Chondrocyte (in vitro differentiated cells): ENCODE measurements around the gene FANCE. TPM values are rescaled to one million over a fixed set of nuclear protein-coding genes. Genes with fewer than 3 reads are reported as not detected.

Experiments
- DNase-seq: peaks from one replicate; pipeline ENCODE4 v3.0.0; 2021; ENCODE audit warnings: mixed read lengths, low spot score
- H3K27ac Mint-ChIP-seq: one replicate; pipeline ENCODE4 v1.8.0; 2021; ENCODE audit warnings: mild to moderate bottlenecking, moderate library complexity, mixed read lengths; ENCODE audit not compliant: unreplicated experiment
- H3K27me3 Mint-ChIP-seq: 2 replicates; pipeline ENCODE4 v1.8.0; 2021; ENCODE audit warnings: low read depth, mixed read lengths
- H3K36me3 Mint-ChIP-seq: 2 replicates; pipeline ENCODE4 v1.8.0; 2021; ENCODE audit warnings: low read depth, mixed read lengths
- H3K4me1 Mint-ChIP-seq: 2 replicates; pipeline ENCODE4 v1.8.0; 2021; ENCODE audit warnings: low read depth, mild to moderate bottlenecking, mixed read lengths
- H3K4me3 Mint-ChIP-seq: one replicate; pipeline ENCODE4 v1.8.0; 2021; ENCODE audit warnings: mild to moderate bottlenecking, moderate library complexity, mixed read lengths; ENCODE audit not compliant: unreplicated experiment
- H3K9me3 Mint-ChIP-seq: 2 replicates; pipeline ENCODE4 v1.8.0; 2021; ENCODE audit warnings: low read depth, mixed read lengths
- total RNA-seq: library from RNA; stranded (reverse); gene quantifications from 3 replicates; pipeline ENCODE4 v1.2.1, GENCODE V29; 2021
- TF ChIP-seq, protein P1 (sequence below): fragments of 200-600 bp; sonication (generic); IDR thresholded peaks from 2 replicates; pipeline ENCODE4 v1.5.0; 2021; ENCODE audit warnings: antibody characterized with exemption, mild to moderate bottlenecking, moderate library complexity

Gene FANCE
- total RNA-seq, 1 donor from 2014 or later = 6.8 TPM

DNA sequence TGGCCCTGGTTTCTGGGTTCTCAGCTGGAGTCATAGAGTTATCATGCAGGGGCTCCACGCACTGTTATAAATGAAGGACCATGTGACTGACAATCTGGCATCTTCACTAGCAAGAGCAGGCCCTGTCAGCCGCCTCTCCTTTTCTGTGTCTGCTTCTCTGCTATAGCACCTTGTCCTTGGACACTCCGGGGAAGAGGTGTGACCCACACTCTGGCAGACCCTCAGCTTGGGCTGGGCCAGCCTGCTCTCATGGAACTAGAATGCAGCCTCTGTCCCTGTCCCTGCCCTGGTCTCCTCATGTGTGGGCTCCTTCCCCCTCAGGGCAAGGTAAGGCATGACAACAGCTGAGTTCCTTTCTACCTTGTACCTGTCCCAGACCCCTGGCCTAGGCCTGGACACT is 10.9 kb upstream of the FANCE start:
- Mint-ChIP-seq H3K27me3 (no peaks in the 10 kb centered on the region), H3K4me3 (no peak overlapping the region), H3K36me3 (no peaks in the 10 kb centered on the region), H3K9me3 (no peaks in the 10 kb centered on the region), H3K27ac (no peak overlapping the region), H3K4me1 (no peaks in the 10 kb centered on the region)
- no peak for DNase-seq
- TF ChIP-seq, protein P1, sequence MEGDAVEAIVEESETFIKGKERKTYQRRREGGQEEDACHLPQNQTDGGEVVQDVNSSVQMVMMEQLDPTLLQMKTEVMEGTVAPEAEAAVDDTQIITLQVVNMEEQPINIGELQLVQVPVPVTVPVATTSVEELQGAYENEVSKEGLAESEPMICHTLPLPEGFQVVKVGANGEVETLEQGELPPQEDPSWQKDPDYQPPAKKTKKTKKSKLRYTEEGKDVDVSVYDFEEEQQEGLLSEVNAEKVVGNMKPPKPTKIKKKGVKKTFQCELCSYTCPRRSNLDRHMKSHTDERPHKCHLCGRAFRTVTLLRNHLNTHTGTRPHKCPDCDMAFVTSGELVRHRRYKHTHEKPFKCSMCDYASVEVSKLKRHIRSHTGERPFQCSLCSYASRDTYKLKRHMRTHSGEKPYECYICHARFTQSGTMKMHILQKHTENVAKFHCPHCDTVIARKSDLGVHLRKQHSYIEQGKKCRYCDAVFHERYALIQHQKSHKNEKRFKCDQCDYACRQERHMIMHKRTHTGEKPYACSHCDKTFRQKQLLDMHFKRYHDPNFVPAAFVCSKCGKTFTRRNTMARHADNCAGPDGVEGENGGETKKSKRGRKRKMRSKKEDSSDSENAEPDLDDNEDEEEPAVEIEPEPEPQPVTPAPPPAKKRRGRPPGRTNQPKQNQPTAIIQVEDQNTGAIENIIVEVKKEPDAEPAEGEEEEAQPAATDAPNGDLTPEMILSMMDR = no peak

GRCh38 chr6:35441642-35442041 is 10.5 kb upstream of the FANCE start:
- TF ChIP-seq, protein P1 = no peak
- Mint-ChIP-seq H3K27me3 (no peaks in the 10 kb centered on the region), H3K27ac (no peak overlapping the region), H3K9me3 (no peaks in the 10 kb centered on the region), H3K4me3 (no peak overlapping the region), H3K36me3 (no peaks in the 10 kb centered on the region), H3K4me1 (no peaks in the 10 kb centered on the region)
- DNase-seq = no peak

- DNase-seq = no peak
- Mint-ChIP-seq H3K4me3 (no peak overlapping the region), H3K9me3 (no peaks in the 10 kb centered on the region), H3K4me1 (no peaks in the 10 kb centered on the region), H3K36me3 (no peaks in the 10 kb centered on the region), H3K27ac (no peak overlapping the region), H3K27me3 (no peaks in the 10 kb centered on the region)
- TF ChIP-seq, protein P1 = no peak
These were observed 9.4 kb upstream of the FANCE start for GRCh38 chr6:35442693-35443092.

GRCh38 chr6:35443341-35444030 is 8.7 kb upstream of the FANCE start:
- Mint-ChIP-seq H3K36me3 (no peaks in the 10 kb centered on the region), H3K27ac (no peak overlapping the region)

DNA sequence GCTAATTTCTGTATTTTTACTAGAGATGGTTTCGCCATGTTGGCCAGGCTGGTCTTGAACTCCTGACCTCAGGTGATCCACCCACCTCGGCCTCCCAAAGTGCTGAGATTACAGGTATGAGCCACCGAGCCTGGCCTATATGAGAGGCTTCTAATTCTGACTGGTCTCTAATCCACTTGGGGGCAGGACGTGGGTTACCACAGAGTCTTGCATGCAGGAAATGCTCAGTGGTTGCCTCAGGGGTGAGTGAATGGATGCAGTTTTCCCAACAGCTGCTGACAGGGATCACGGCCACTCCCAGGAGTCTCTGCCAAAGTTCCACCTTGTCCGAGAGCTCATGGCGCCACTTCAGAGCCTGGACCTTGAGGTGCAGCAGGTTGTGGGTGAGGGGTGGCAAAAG is 6.4 kb upstream of the FANCE start:
- H3K27ac Mint-ChIP-seq = no peak overlapping the region
- H3K9me3 Mint-ChIP-seq = no peaks in the 10 kb centered on the region
- DNase-seq = no peak
- TF ChIP-seq, protein P1 = no peak
- H3K4me1 Mint-ChIP-seq = no peaks in the 10 kb centered on the region
- H3K4me3 Mint-ChIP-seq = no peak overlapping the region
- H3K36me3 Mint-ChIP-seq = no peaks in the 10 kb centered on the region
- no peaks in the 10 kb centered on the region for H3K27me3 Mint-ChIP-seq

More at GRCh38 chr6:35443341-35444030, 8.7 kb upstream of the FANCE start:
- Mint-ChIP-seq H3K9me3 (no peaks in the 10 kb centered on the region), H3K4me1 (no peaks in the 10 kb centered on the region), H3K4me3 (no peak overlapping the region), H3K27me3 (no peaks in the 10 kb centered on the region)
- no peak for DNase-seq
- TF ChIP-seq, protein P1 = no peak
